Fibroblast of mammary gland (primary cell): ENCODE measurements around the gene RECQL.

Experiments
- DNase-seq: peaks from one replicate; pipeline ENCODE4 v3.0.0-alpha.2; 2010; ENCODE audit warnings: low read depth
- H3K4me3 ChIP-seq: 2 replicates; pipeline ENCODE4 v1.5.1; 2011; ENCODE audit warnings: low read depth, mild to moderate bottlenecking, low read length, moderate library complexity; ENCODE audit not compliant: control insufficient read depth
- CTCF ChIP-seq: conservative IDR thresholded peaks from 2 replicates; pipeline ENCODE4 v1.5.1; 2011; ENCODE audit warnings: low read depth, low read length, inconsistent platforms; ENCODE audit not compliant: control insufficient read depth, insufficient read depth

Gene RECQL, protein sequence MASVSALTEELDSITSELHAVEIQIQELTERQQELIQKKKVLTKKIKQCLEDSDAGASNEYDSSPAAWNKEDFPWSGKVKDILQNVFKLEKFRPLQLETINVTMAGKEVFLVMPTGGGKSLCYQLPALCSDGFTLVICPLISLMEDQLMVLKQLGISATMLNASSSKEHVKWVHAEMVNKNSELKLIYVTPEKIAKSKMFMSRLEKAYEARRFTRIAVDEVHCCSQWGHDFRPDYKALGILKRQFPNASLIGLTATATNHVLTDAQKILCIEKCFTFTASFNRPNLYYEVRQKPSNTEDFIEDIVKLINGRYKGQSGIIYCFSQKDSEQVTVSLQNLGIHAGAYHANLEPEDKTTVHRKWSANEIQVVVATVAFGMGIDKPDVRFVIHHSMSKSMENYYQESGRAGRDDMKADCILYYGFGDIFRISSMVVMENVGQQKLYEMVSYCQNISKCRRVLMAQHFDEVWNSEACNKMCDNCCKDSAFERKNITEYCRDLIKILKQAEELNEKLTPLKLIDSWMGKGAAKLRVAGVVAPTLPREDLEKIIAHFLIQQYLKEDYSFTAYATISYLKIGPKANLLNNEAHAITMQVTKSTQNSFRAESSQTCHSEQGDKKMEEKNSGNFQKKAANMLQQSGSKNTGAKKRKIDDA

DNA sequence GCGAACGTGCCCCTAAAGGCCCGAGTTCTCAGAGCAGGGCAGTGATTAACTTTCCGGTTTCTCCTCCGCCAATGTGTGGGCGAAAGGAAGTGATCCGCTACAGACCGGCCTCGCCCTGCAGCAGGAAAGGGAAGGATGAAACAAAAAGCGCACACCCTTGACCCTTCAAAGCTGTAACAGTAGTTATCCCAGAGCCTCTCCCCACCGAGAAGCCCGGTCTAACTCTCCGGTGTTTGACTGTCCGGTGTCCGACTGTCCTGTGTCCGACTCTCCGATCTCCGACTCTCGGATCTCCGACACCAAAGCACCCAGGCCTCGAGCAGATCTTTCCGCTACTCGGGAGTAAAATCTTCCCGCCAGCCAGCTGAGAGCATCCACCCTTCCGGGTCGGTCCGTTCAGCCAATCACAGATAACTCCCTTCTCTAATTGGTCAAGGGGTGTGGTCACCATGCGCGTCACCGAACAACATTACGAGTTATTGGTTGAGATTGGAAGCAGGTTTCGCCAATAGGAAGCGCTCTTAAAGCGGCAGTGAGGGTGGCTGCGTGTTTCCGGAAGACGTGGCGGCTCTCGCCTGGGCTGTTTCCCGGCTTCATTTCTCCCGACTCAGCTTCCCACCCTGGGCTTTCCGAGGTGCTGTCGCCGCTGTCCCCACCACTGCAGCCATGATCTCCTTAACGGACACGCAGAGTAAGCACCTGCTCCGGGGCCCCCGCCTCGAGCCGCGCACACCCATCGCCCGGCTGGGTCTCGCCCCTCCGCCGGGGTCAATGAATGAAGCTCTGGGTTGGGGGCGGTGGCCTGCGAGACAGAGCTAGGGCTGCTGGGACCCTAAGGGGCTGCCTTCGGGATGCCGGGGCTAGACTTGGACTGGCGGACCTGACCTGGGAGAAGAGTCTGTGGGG is at the start of gene RECQL, which contains the start of gene GOLT1B:
Gene RECQL, minus strand, starts transcription at position 378 of the 906 bp plus-strand sequence. CDS start 2,065 bp downstream, outside the sequence.
Gene GOLT1B, plus strand, starts transcription at position 532 of the 906 bp plus-strand sequence. Its CDS starts 135 bp downstream, at position 667.
- no peak for TF ChIP-seq CTCF
- DNase-seq: peak; percentile 99
- peak within 1 kb of the TSS; percentile 92 for H3K4me3 ChIP-seq

GRCh38 chr12:21547437-21547836 is 46.0 kb upstream of the RECQL start:
- TF ChIP-seq CTCF: no peak

DNA sequence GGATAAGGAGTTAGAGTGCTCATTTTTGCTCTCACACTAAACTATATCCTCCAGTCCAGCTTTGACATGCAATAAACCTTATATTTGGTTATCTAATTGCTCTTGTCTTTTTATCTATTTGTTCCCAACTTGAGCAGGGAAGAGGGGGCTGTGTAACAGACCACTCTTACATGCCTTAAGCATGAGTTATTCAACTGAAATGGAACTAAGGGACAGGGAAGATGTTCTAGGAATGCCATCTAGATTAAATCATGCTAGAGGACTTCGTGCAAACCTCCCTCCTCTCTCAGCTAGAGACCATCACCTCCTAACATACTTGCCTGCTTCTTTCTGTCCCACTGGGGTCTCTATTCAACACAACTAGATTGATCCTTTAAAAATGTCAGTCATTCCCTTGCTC is 45.3 kb upstream of the RECQL start:
- DNase-seq: no peak
- no peak for TF ChIP-seq CTCF
- no peak overlapping the region for H3K4me3 ChIP-seq

More at GRCh38 chr12:21547437-21547836, 46.0 kb upstream of the RECQL start:
- no peak for DNase-seq
- no peak overlapping the region for H3K4me3 ChIP-seq

- no peak for DNase-seq
- TF ChIP-seq CTCF: no peak
- H3K4me3 ChIP-seq: no peak overlapping the region
These were observed 44.1 kb upstream of the RECQL start for GRCh38 chr12:21545557-21545956.

DNA sequence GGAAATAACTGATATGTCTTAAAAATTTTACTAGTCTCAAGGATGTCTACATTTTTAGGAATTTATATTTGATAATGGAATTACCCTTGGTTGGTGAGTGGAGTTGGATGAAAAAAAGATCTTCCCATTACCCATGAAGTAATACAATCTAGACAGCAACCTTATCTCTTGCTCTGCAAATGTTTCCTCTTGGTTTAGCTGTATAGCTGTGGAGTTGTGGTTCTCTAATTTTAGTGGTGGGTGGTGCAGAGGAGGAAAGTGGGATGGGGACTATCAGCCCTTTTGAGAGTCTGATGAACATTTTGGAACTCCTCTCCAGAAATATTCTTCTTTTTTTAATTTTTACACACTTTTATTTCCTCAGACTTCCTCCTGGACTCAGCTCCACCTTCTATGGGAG is 41.7 kb upstream of the RECQL start:
- H3K4me3 ChIP-seq: no peak overlapping the region
- TF ChIP-seq CTCF: no peak
- no peak for DNase-seq

DNA sequence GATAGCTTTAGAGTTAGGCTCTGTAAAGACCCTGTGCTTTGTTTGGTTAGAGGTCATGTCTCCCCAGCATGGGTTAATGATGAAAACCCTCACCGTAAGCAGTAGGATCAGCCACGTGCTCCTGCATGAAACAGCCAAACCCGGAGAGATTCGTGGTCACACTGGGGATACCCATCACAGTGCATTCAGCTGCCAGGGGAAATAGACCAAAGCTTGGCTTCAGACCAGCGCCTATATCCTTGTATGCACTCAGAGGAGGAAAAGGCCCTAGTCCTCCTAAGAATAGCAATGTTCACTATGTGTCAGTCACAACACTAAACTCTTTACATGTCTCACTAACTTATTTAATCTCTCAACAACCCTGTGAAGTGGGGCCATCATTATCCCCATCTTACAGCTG is 41.0 kb upstream of the RECQL start:
- TF ChIP-seq CTCF: no peak
- DNase-seq: no peak

More for the DNA sequence above, 41.0 kb upstream of the RECQL start:
- no peak overlapping the region for H3K4me3 ChIP-seq
